CD4-positive, CD25-positive, alpha-beta regulatory T cell (primary cell): ENCODE results near the gene ITGA3. TPM values are rescaled to one million over a fixed set of nuclear protein-coding genes. Genes with fewer than 3 reads are reported as not detected.
A peak's percentile ranks its signal among the peaks of the same experiment; 100 is the strongest.

Experiments
- ATAC-seq, 2 donors: fragments of 150-1000 bp; cut with Tn5 transposase; one replicate each; pipeline ENCODE4 v1.10.0; 2021; ENCODE audit warnings: low read depth in 2 of 2, moderate number of reproducible peaks in 2 of 2, moderate library complexity in 1 of 2
- DNase-seq, 3 donors: peaks; one replicate each; pipeline versions ENCODE4 v3.0.0 to v3.0.0-alpha.2; 2012 to 2022; ENCODE audit warnings: mixed read lengths in 1 of 3
- H3K27ac ChIP-seq: one replicate; pipeline ENCODE4 v1.7.0; 2013; ENCODE audit warnings: mild to moderate bottlenecking, low read length; ENCODE audit not compliant: insufficient read depth, poor library complexity, severe bottlenecking
- H3K27me3 ChIP-seq: one replicate; pipeline ENCODE4 v1.7.0; 2013; ENCODE audit warnings: low read length; ENCODE audit not compliant: control insufficient read depth, insufficient read depth
- H3K36me3 ChIP-seq: one replicate; pipeline ENCODE4 v1.7.0; 2013; ENCODE audit warnings: mild to moderate bottlenecking, low read length, moderate library complexity; ENCODE audit not compliant: control insufficient read depth, insufficient read depth
- H3K4me1 ChIP-seq: 2 replicates; pipeline ENCODE4 v1.7.0; 2013; ENCODE audit warnings: mild to moderate bottlenecking, low read length; ENCODE audit not compliant: insufficient read depth, control insufficient read depth, poor library complexity, severe bottlenecking
- H3K4me3 ChIP-seq: one replicate; pipeline ENCODE4 v1.7.0; 2013; ENCODE audit warnings: low read depth, mild to moderate bottlenecking, low read length, moderate library complexity
- H3K9me3 ChIP-seq, 2 experiments: 1 replicate in 1 of 2; 2 replicates in 1 of 2; pipeline ENCODE4 v1.7.0; 2013; ENCODE audit warnings: low read length in 2 of 2, mild to moderate bottlenecking in 1 of 2, moderate library complexity in 1 of 2; ENCODE audit not compliant: control insufficient read depth in 2 of 2
- H3K27ac Mint-ChIP-seq, 3 donors: one replicate each; pipeline ENCODE4 v1.8.0; 2020 to 2022; ENCODE audit warnings: mild to moderate bottlenecking in 3 of 3, mixed read lengths in 3 of 3, moderate library complexity in 2 of 3
- H3K27me3 Mint-ChIP-seq: one replicate; pipeline ENCODE4 v1.8.0; 2022; ENCODE audit warnings: mild to moderate bottlenecking, mixed read lengths
- H3K36me3 Mint-ChIP-seq: one replicate; pipeline ENCODE4 v1.8.0; 2020; ENCODE audit warnings: mixed read lengths
- H3K4me1 Mint-ChIP-seq, 4 donors: one replicate each; pipeline ENCODE4 v1.8.0; 2020 to 2022; ENCODE audit warnings: mixed read lengths in 4 of 4, mild to moderate bottlenecking in 1 of 4
- H3K4me3 Mint-ChIP-seq, 4 donors: one replicate each; pipeline ENCODE4 v1.8.0; 2020 to 2022; ENCODE audit warnings: mild to moderate bottlenecking in 4 of 4, mixed read lengths in 4 of 4, moderate library complexity in 3 of 4
- H3K9me3 Mint-ChIP-seq, 7 donors: one replicate each; pipeline ENCODE4 v1.8.0; 2020 to 2022; ENCODE audit warnings: mixed read lengths in 7 of 7, mild to moderate bottlenecking in 3 of 7, moderate library complexity in 2 of 7
- polyA plus RNA-seq, 4 donors: library from polyadenylated mRNA; unstranded; fragments of 300-500 nt; fragmentation: Illumina TruSeq; gene quantifications; one replicate each; pipeline ENCODE4 v1.2.3, GENCODE V29; 2021
- total RNA-seq: library from RNA; stranded (reverse); gene quantifications from one replicate; pipeline ENCODE4 v1.2.3, GENCODE V29; 2022

ITGA3 gene
- total and polyA plus RNA-seq, 5 donors from 2014 or later, result 1.7 to 14.4 (median 2.7) TPM

- Histone ChIP-seq H3K4me1 (no peaks in the 10 kb centered on the region), H3K9me3 (no peaks in the 10 kb centered on the region), H3K27me3 (no peaks in the 10 kb centered on the region), H3K4me3 (no peak overlapping the region), H3K27ac (no peak overlapping the region), H3K36me3 (peaks cover 23% of the 10 kb centered on the region)
- Mint-ChIP-seq H3K36me3 (peaks cover 17% of the 10 kb centered on the region), H3K27ac (peak overlapping the region in 1 of 3 donors; percentile 60), H3K4me1 (peaks cover 0 to 4% (median 3%) of the 10 kb centered on the region in 4 donors), H3K27me3 (peaks cover 13% of the 10 kb centered on the region), H3K9me3 (no peaks in the 10 kb centered on the region), H3K4me3 (no peak overlapping the region)
- ATAC-seq, result no peak
- DNase-seq, result no peak
Observed at GRCh38 chr17:50110591-50111349, 54.9 kb downstream of the ITGA3 start.

DNA sequence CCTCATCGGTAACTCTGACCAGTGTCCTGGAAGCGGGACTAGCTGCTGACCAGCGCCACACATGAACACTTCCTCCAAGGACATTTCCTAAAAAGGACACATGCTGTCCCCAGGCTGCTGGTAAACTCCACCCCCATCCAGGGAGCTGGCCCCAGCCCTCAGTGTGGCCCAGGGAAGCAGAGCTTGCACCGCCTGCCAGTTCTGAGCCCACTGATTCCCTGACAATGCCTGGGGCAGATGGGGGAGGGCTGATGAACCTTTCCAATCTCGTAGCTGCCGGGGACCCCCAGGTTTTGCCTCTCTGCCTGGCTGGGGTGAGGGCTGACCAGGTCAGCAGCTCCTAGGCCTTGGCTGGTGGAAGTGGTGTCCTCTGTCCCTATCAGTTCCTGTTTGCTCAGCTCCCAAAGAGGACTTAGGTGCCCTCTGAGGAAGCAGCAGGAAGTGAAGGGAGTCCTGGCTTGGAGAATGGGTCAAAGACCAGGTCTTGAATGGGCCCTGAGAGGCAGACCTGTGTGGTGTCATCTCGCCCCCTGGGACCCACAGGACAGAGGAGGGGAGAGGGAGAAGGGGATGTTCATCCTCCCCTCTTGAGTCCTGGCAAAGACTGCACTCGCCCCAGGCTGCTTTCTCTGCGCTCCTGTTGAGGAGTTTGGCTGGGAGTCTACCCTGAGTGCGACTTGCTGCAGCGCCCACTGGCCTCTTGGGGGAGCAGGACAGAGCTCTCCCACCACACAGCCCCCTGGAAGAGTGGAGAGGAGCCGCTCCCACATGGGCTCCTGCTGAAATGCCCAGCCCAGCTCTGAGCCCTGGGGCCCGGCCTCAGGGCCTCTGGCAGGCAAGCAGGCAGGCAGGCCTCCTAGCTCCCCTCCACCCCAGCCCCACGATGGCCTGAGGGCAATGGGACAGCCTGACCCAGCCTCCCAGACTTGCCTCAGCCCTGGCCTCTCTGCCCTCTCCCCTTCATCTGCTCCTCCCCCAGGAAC lies 56.1 kb downstream of the ITGA3 start:
- H3K4me3 Mint-ChIP-seq, result no peak overlapping the region

GRCh38 chr17:50112694-50113093 lies 56.8 kb downstream of the ITGA3 start:
- no peak overlapping the region for H3K4me3 Mint-ChIP-seq
- Histone ChIP-seq H3K27ac (no peak overlapping the region), H3K27me3 (peaks cover 2% of the 10 kb centered on the region), H3K4me3 (no peak overlapping the region), H3K36me3 (peaks cover 13% of the 10 kb centered on the region), H3K4me1 (peaks cover 6% of the 10 kb centered on the region), H3K9me3 (no peaks in the 10 kb centered on the region)
- H3K4me1 Mint-ChIP-seq, result peaks cover 0 to 9% (median 8%) of the 10 kb centered on the region in 4 donors
- peaks cover 9% of the 10 kb centered on the region for H3K36me3 Mint-ChIP-seq
- H3K27me3 Mint-ChIP-seq, result peaks cover 28% of the 10 kb centered on the region
- no peaks in the 10 kb centered on the region for H3K9me3 Mint-ChIP-seq
- no peak overlapping the region for H3K27ac Mint-ChIP-seq
- ATAC-seq (no peak), DNase-seq (no peak)

More for the DNA sequence above, 56.1 kb downstream of the ITGA3 start:
- H3K27me3 ChIP-seq, result peaks cover 2% of the 10 kb centered on the region
- peaks cover 16% of the 10 kb centered on the region for H3K36me3 ChIP-seq
- peaks cover 11% of the 10 kb centered on the region for H3K36me3 Mint-ChIP-seq
- no peak overlapping the region for H3K27ac ChIP-seq
- no peaks in the 10 kb centered on the region for H3K9me3 ChIP-seq
- H3K27me3 Mint-ChIP-seq, result peaks cover 25% of the 10 kb centered on the region
- H3K27ac Mint-ChIP-seq, result no peak overlapping the region
- no peak for ATAC-seq
- H3K4me1 Mint-ChIP-seq, result peaks cover 0 to 7% (median 6%) of the 10 kb centered on the region in 4 donors
- DNase-seq, result no peak
- H3K4me1 ChIP-seq, result no peaks in the 10 kb centered on the region
- no peaks in the 10 kb centered on the region for H3K9me3 Mint-ChIP-seq
- H3K4me3 ChIP-seq, result no peak overlapping the region

- peaks cover 39% of the 10 kb centered on the region for H3K27me3 Mint-ChIP-seq
- Histone ChIP-seq H3K4me1 (peaks cover 7% of the 10 kb centered on the region), H3K9me3 (no peaks in the 10 kb centered on the region), H3K27me3 (peaks cover 7% of the 10 kb centered on the region), H3K36me3 (peaks cover 8% of the 10 kb centered on the region), H3K27ac (no peak overlapping the region), H3K4me3 (no peak overlapping the region)
- H3K27ac Mint-ChIP-seq, result no peak overlapping the region
- no peak overlapping the region for H3K4me3 Mint-ChIP-seq
- H3K9me3 Mint-ChIP-seq, result peaks cover 0 to 2% (median 0%) of the 10 kb centered on the region in 7 donors
- peaks cover 7% of the 10 kb centered on the region for H3K36me3 Mint-ChIP-seq
- DNase-seq (no peak), ATAC-seq (no peak)
- peaks cover 0 to 12% (median 8%) of the 10 kb centered on the region in 4 donors for H3K4me1 Mint-ChIP-seq
Observed at GRCh38 chr17:50113624-50114320, 57.9 kb downstream of the ITGA3 start.

DNA sequence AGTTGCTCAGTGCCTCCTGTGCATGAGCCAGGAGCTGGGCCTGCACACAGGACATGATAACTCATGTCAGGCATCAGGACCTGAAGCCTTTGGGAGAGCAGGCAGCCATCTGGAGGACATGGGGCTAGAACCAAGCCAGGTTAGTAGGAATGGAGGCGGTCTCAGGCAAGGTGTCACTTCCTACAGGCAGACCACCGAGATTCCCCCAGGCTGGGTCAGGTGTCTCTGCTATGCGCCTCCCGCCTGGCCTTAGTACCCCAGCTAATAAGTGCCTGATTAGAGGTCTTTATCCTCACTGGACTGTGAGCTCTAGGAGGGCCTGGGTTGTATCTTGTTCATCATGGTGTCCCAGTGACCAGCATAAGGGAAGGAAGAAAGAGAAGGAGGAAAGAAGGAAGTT lies 58.5 kb downstream of the ITGA3 start:
- peaks cover 0 to 12% (median 8%) of the 10 kb centered on the region in 4 donors for H3K4me1 Mint-ChIP-seq
- H3K9me3 Mint-ChIP-seq, result peaks cover 0 to 2% (median 0%) of the 10 kb centered on the region in 7 donors
- H3K4me3 ChIP-seq, result no peak overlapping the region
- H3K27ac ChIP-seq, result no peak overlapping the region
- H3K27me3 ChIP-seq, result peaks cover 13% of the 10 kb centered on the region
- H3K36me3 ChIP-seq, result peaks cover 3% of the 10 kb centered on the region
- DNase-seq, result no peak
- H3K9me3 ChIP-seq, result no peaks in the 10 kb centered on the region
- peaks cover 7% of the 10 kb centered on the region for H3K4me1 ChIP-seq
- no peak overlapping the region for H3K27ac Mint-ChIP-seq
- peaks cover 1% of the 10 kb centered on the region for H3K36me3 Mint-ChIP-seq
- H3K27me3 Mint-ChIP-seq, result peaks cover 44% of the 10 kb centered on the region
- H3K4me3 Mint-ChIP-seq, result no peak overlapping the region
- ATAC-seq, result no peak

GRCh38 chr17:50114849-50115357 lies 59.0 kb downstream of the ITGA3 start:
- H3K9me3 ChIP-seq, result no peaks in the 10 kb centered on the region
- peaks cover 7% of the 10 kb centered on the region for H3K4me1 ChIP-seq
- peaks cover 49% of the 10 kb centered on the region for H3K27me3 Mint-ChIP-seq
- DNase-seq (peak in 2 of 3 donors; percentile 26 to 75), ATAC-seq (peak in 1 of 2 donors; percentile 30)
- H3K4me3 Mint-ChIP-seq, result no peak overlapping the region
- H3K27ac Mint-ChIP-seq, result peak overlapping the region in 1 of 3 donors; percentile 43
- H3K27me3 ChIP-seq, result peaks cover 16% of the 10 kb centered on the region
- peaks cover 0 to 2% (median 0%) of the 10 kb centered on the region in 7 donors for H3K9me3 Mint-ChIP-seq
- H3K4me3 ChIP-seq, result no peak overlapping the region
- H3K36me3 Mint-ChIP-seq, result no peaks in the 10 kb centered on the region
- no peaks in the 10 kb centered on the region for H3K36me3 ChIP-seq
- H3K27ac ChIP-seq, result no peak overlapping the region
- H3K4me1 Mint-ChIP-seq, result peaks cover 0 to 12% (median 8%) of the 10 kb centered on the region in 4 donors

DNA sequence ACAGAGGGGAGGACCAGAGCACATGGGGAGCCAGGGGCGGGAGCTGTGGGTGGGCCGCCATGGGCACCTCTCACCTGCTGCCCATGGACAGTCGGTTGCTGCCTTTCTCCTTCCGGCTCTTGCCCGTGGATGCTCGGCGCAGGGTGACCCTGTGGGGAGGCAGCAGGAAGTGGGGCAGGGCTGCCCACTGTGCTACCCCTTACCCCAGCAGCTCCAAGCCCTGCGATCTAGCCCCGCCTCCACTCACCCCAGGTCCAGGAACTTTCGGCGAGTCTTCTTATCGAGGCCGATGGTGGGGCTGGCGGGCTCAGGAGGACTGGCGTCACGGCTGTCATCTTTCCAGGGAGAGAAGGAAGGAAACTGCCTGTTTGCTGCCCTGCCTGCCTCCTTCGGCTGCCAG lies 59.8 kb downstream of the ITGA3 start:
- H3K27me3 ChIP-seq, result peaks cover 20% of the 10 kb centered on the region
- Mint-ChIP-seq H3K36me3 (no peaks in the 10 kb centered on the region), H3K27ac (no peak overlapping the region)

More for the DNA sequence above, 59.8 kb downstream of the ITGA3 start:
- Histone ChIP-seq H3K36me3 (no peaks in the 10 kb centered on the region), H3K4me3 (no peak overlapping the region), H3K4me1 (peaks cover 7% of the 10 kb centered on the region), H3K9me3 (no peaks in the 10 kb centered on the region), H3K27ac (no peak overlapping the region)
- Mint-ChIP-seq H3K4me1 (peaks cover 0 to 12% (median 8%) of the 10 kb centered on the region in 4 donors), H3K4me3 (no peak overlapping the region), H3K9me3 (peaks cover 0 to 4% (median 0%) of the 10 kb centered on the region in 7 donors), H3K27me3 (peaks cover 57% of the 10 kb centered on the region)
- DNase-seq (no peak), ATAC-seq (no peak)
